ENCODE data around the gene OASL.
"Not testable (repeated sequence)": the region's sequence is repeated elsewhere in the genome, so short reads cannot be mapped to it uniquely, and the experiment has no call there.

OASL gene

DNA sequence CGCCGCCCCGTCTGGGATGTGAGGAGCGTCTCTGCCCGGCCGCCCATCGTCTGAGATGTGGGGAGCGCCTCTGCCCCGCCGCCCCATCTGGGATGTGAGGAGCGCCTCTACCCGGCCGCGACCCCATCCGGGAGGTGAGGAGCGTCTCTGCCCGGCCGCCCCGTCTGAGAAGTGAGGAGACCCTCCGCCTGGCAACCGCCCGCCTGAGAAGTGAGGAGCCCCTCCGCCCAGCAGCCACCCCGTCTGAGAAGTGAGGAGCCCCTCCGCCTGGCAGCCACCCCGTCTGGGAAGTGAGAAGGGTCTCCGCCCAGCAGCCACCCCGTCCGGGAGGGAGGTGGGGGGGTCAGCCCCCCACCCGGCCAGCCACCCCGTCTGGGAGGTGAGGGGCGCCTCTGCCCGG, 36.9 kb upstream of the OASL start:
- peaks cover 26% of the 10 kb centered on the region; the same call in 1 of the 2 replicates for H3K9me3 ChIP-seq (ENCODE audit: insufficient read depth, low read depth, low read length)
- not testable (repeated sequence) for H3K4me3 ChIP-seq (ENCODE audit: low read length); H3K9ac ChIP-seq (ENCODE audit: low read depth, low read length); H3K4me1 ChIP-seq (ENCODE audit: insufficient read depth, low read length); H3K27me3 ChIP-seq (ENCODE audit: insufficient read depth, low read length); H3K27ac ChIP-seq (ENCODE audit: low read depth, low read length); H3K36me3 ChIP-seq (ENCODE audit: insufficient read depth, low read length)
- WGBS, result 94% methylated on average over 28 of the region's 33 CpGs

GRCh38 chr12:121072147-121072546, 33.1 kb upstream of the OASL start:
- H3K4me3 ChIP-seq (ENCODE audit: low read length), result no peak overlapping the region
- H3K36me3 ChIP-seq (ENCODE audit: insufficient read depth, low read length), result no peaks in the 10 kb centered on the region
- no peak overlapping the region for H3K9ac ChIP-seq (ENCODE audit: low read depth, low read length)
- WGBS, result 93% methylated on average over 3 of the region's 3 CpGs
- no peaks in the 10 kb centered on the region for H3K4me1 ChIP-seq (ENCODE audit: insufficient read depth, low read length)
- H3K27ac ChIP-seq (ENCODE audit: low read depth, low read length), result no peak overlapping the region
- H3K27me3 ChIP-seq (ENCODE audit: insufficient read depth, low read length), result no peaks in the 10 kb centered on the region
- H3K9me3 ChIP-seq (ENCODE audit: insufficient read depth, low read depth, low read length), result peaks cover 23% of the 10 kb centered on the region; the same call in 1 of the 2 replicates

DNA sequence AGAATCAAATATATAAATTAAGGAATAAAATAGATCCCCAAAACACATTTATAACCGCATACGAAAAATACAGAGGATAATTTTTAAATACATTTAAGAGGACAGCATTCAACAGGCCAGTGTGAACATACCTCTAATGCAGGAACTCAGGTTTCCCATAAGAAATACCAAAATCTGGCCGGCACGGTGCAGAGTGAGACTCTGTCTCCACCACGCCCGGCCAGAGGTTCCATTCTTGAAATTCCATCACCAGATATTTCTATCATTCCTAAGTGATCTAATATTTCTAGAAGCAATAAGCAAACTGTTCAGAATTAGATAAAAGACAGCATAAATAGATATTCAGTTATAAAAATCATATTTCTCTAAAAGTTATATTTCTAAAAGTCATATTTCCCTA, 30.2 kb upstream of the OASL start:
- Histone ChIP-seq H3K36me3 (ENCODE audit: insufficient read depth, low read length) (no peaks in the 10 kb centered on the region), H3K4me1 (ENCODE audit: insufficient read depth, low read length) (no peaks in the 10 kb centered on the region), H3K9ac (ENCODE audit: low read depth, low read length) (no peak overlapping the region), H3K27me3 (ENCODE audit: insufficient read depth, low read length) (no peaks in the 10 kb centered on the region), H3K9me3 (ENCODE audit: insufficient read depth, low read depth, low read length) (peaks cover 13% of the 10 kb centered on the region; the same call in 1 of the 2 replicates), H3K27ac (ENCODE audit: low read depth, low read length) (no peak overlapping the region), H3K4me3 (ENCODE audit: low read length) (no peak overlapping the region)
- 92% methylated on average over 4 of the region's 6 CpGs for WGBS

- H3K27me3 ChIP-seq (ENCODE audit: insufficient read depth, low read length), result no peaks in the 10 kb centered on the region
- H3K4me1 ChIP-seq (ENCODE audit: insufficient read depth, low read length), result no peaks in the 10 kb centered on the region
- H3K4me3 ChIP-seq (ENCODE audit: low read length), result no peak overlapping the region
- 88% methylated on average over 2 of the region's 2 CpGs for WGBS
- no peak overlapping the region for H3K27ac ChIP-seq (ENCODE audit: low read depth, low read length)
- no peaks in the 10 kb centered on the region for H3K9me3 ChIP-seq (ENCODE audit: insufficient read depth, low read depth, low read length)
- H3K36me3 ChIP-seq (ENCODE audit: insufficient read depth, low read length), result no peaks in the 10 kb centered on the region
- H3K9ac ChIP-seq (ENCODE audit: low read depth, low read length), result no peak overlapping the region
Observed at GRCh38 chr12:121065345-121065744, 26.3 kb upstream of the OASL start.

GRCh38 chr12:121064586-121064985, 25.5 kb upstream of the OASL start:
- H3K4me3 ChIP-seq (ENCODE audit: low read length); H3K9ac ChIP-seq (ENCODE audit: low read depth, low read length); H3K9me3 ChIP-seq (ENCODE audit: insufficient read depth, low read depth, low read length); H3K4me1 ChIP-seq (ENCODE audit: insufficient read depth, low read length); H3K27me3 ChIP-seq (ENCODE audit: insufficient read depth, low read length); H3K36me3 ChIP-seq (ENCODE audit: insufficient read depth, low read length); H3K27ac ChIP-seq (ENCODE audit: low read depth, low read length): not testable (repeated sequence)
- WGBS, result 92% methylated on average over 12 of the region's 12 CpGs

GRCh38 chr12:121064116-121064515, 25.1 kb upstream of the OASL start:
- H3K27ac ChIP-seq (ENCODE audit: low read depth, low read length), result no peak overlapping the region
- no peaks in the 10 kb centered on the region for H3K4me1 ChIP-seq (ENCODE audit: insufficient read depth, low read length)
- no peak overlapping the region for H3K4me3 ChIP-seq (ENCODE audit: low read length)
- no peaks in the 10 kb centered on the region for H3K9me3 ChIP-seq (ENCODE audit: insufficient read depth, low read depth, low read length)
- no peaks in the 10 kb centered on the region for H3K27me3 ChIP-seq (ENCODE audit: insufficient read depth, low read length)
- 96% methylated on average over 1 of the region's 1 CpG for WGBS
- no peak overlapping the region for H3K9ac ChIP-seq (ENCODE audit: low read depth, low read length)
- no peaks in the 10 kb centered on the region for H3K36me3 ChIP-seq (ENCODE audit: insufficient read depth, low read length)

GRCh38 chr12:121062391-121063045, 23.5 kb upstream of the OASL start:
- WGBS, result 91% methylated on average over 11 of the region's 11 CpGs
- H3K36me3 ChIP-seq (ENCODE audit: insufficient read depth, low read length), result no peaks in the 10 kb centered on the region

DNA sequence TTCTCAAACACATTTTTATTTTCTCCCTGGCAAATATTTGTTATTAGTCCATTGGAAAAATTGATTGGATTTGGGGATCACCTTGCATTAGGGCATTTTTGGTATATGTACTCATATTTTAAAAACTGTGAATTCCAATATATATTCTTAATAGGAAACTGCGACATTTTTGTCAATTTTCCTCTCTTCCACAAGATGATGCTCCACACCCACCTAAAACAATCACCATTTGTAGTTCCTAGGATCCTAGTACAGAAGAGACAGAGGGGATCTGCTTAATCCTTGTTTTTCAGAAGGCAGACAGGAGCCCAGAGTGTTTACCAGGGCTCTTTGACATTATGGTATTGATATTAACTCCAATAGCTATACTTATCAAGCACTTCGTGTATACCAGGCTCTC, 22.8 kb upstream of the OASL start:
- H3K9me3 ChIP-seq (ENCODE audit: insufficient read depth, low read depth, low read length), result no peaks in the 10 kb centered on the region
- H3K4me1 ChIP-seq (ENCODE audit: insufficient read depth, low read length), result no peaks in the 10 kb centered on the region
- no peaks in the 10 kb centered on the region for H3K27me3 ChIP-seq (ENCODE audit: insufficient read depth, low read length)
- no peak overlapping the region for H3K27ac ChIP-seq (ENCODE audit: low read depth, low read length)
- no peak overlapping the region for H3K9ac ChIP-seq (ENCODE audit: low read depth, low read length)
- no peak overlapping the region for H3K4me3 ChIP-seq (ENCODE audit: low read length)
- 77% methylated on average over 1 of the region's 2 CpGs for WGBS
- H3K36me3 ChIP-seq (ENCODE audit: insufficient read depth, low read length), result no peaks in the 10 kb centered on the region

More at GRCh38 chr12:121062391-121063045, 23.5 kb upstream of the OASL start:
- Histone ChIP-seq H3K4me1 (ENCODE audit: insufficient read depth, low read length) (no peaks in the 10 kb centered on the region), H3K27ac (ENCODE audit: low read depth, low read length) (no peak overlapping the region), H3K9me3 (ENCODE audit: insufficient read depth, low read depth, low read length) (no peaks in the 10 kb centered on the region), H3K9ac (ENCODE audit: low read depth, low read length) (no peak overlapping the region), H3K27me3 (ENCODE audit: insufficient read depth, low read length) (no peaks in the 10 kb centered on the region), H3K4me3 (ENCODE audit: low read length) (no peak overlapping the region)

- Histone ChIP-seq H3K4me3 (ENCODE audit: low read length) (peak overlapping the region; percentile 31), H3K27me3 (ENCODE audit: insufficient read depth, low read length) (no peaks in the 10 kb centered on the region), H3K4me1 (ENCODE audit: insufficient read depth, low read length) (no peaks in the 10 kb centered on the region), H3K27ac (ENCODE audit: low read depth, low read length) (0 out of 2 replicates have a peak overlapping the region, but pooled peaks have one; percentile 3), H3K36me3 (ENCODE audit: insufficient read depth, low read length) (no peaks in the 10 kb centered on the region), H3K9ac (ENCODE audit: low read depth, low read length) (peak overlapping the region; percentile 12; the same call in 1 of the 2 replicates), H3K9me3 (ENCODE audit: insufficient read depth, low read depth, low read length) (no peaks in the 10 kb centered on the region)
- WGBS, result 65% methylated on average over 14 of the region's 16 CpGs
Observed at GRCh38 chr12:121060149-121061001, 21.3 kb upstream of the OASL start.

DNA sequence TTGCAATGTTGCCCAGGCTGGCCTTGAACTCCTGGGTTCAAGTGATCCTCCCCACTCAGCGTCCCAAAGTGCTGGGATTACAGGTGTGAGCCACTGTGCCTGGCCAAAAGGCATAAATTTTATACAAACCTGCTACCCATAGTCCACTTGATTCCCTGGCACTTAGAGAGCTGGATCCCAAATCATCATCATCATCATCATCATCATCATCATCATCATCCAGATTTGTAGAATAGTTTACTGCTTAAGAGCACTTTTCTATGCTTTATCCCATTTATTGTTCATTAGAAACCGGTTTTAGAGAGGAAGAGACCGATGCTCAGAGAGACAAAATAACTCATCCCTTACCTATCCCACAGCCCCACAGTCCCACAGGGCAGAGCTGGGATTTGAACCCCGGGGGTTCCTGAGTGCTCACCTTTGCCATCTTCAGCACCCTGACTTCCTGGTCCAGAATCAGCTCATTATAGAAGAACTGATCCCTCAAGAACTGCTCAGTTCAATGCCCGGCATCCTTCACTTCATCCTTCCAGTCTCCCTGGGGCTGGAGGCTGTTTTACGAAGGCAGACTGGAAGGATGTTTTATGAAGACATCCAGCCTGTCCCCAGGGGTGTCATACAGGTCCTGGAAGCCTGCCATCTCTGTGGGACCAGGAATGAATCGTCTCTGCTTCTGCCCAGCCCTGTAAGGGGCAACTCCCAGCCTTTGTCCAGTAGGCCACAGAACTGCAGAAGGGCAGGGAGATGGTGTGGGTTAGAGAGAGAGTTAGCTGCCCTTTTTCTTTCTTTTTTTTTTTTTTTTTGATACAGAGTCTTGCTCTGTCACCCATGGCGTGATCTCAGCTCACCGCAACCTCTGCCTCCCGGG, 20.2 kb upstream of the OASL start:
- H3K9ac ChIP-seq (ENCODE audit: low read depth, low read length), result no peak overlapping the region
- H3K4me3 ChIP-seq (ENCODE audit: low read length), result no peak overlapping the region
- H3K27ac ChIP-seq (ENCODE audit: low read depth, low read length), result no peak overlapping the region
- no peaks in the 10 kb centered on the region for H3K36me3 ChIP-seq (ENCODE audit: insufficient read depth, low read length)
- WGBS, result 95% methylated on average over 10 of the region's 10 CpGs
- no peaks in the 10 kb centered on the region for H3K9me3 ChIP-seq (ENCODE audit: insufficient read depth, low read depth, low read length)
- no peaks in the 10 kb centered on the region for H3K27me3 ChIP-seq (ENCODE audit: insufficient read depth, low read length)
- no peaks in the 10 kb centered on the region for H3K4me1 ChIP-seq (ENCODE audit: insufficient read depth, low read length)

DNA sequence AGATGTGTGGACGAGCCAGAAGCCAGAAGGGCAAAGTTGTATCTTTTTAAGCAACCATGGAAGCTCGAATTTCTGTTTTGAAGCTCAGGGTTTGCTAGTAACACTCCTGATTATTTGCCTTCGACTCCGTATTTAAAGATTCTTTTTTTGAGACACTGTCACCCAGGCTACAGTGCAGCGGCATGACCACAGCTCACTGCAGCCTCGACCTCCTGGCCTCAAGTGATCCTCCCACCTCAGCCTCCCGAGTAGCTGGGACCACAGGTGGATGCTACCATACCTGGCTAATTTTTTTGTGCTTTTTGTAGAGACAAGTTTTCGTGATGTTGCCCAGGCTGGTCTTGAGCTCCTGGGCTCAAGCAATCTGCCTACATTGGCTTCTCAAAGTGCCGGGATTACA, 18.7 kb upstream of the OASL start:
- H3K36me3 ChIP-seq (ENCODE audit: insufficient read depth, low read length), result no peaks in the 10 kb centered on the region
- no peaks in the 10 kb centered on the region for H3K4me1 ChIP-seq (ENCODE audit: insufficient read depth, low read length)
- no peak overlapping the region for H3K27ac ChIP-seq (ENCODE audit: low read depth, low read length)
- no peak overlapping the region for H3K9ac ChIP-seq (ENCODE audit: low read depth, low read length)
- no peaks in the 10 kb centered on the region for H3K27me3 ChIP-seq (ENCODE audit: insufficient read depth, low read length)
- no peaks in the 10 kb centered on the region for H3K9me3 ChIP-seq (ENCODE audit: insufficient read depth, low read depth, low read length)
- 84% methylated on average over 9 of the region's 9 CpGs for WGBS
- no peak overlapping the region for H3K4me3 ChIP-seq (ENCODE audit: low read length)

Data from HUES64 (cell line).